Measurements from ENCODE around the gene METTL16. TPM values are rescaled to one million over a fixed set of nuclear protein-coding genes. Genes with fewer than 3 reads are reported as not detected.

METTL16 gene
- total and polyA plus RNA-seq, 2 experiments from 2014 or later = 40.1 to 80.8 TPM

GRCh38 chr17:2511138-2511461 is 588 bp downstream of the METTL16 start:
- Histone ChIP-seq H3K27ac (ENCODE audit: low read depth) (peak overlapping the region; percentile 92), H3K4me2 (peak overlapping the region; percentile 93), H3K36me3 (ENCODE audit: insufficient read depth) (no peaks in the 10 kb centered on the region), H3K4me1 (ENCODE audit: insufficient read depth) (peaks cover 7% of the 10 kb centered on the region; the same call in 1 of the 2 replicates), H3K79me2 (replicated peaks; ENCODE audit: insufficient read depth) (peaks cover 42% of the 10 kb centered on the region), H3K9me2 (ENCODE audit: insufficient read depth) (no peaks in the 10 kb centered on the region), H3K27me3 (ENCODE audit: insufficient read depth) (no peaks in the 10 kb centered on the region), H3F3A (replicated peaks; ENCODE audit: low read depth) (peaks cover 5% of the 10 kb centered on the region; the same call in 1 of the 2 replicates), H4K20me1 (replicated peaks; ENCODE audit: insufficient read depth) (0 out of 2 replicates have a peak, but pooled peaks cover 6% of the 10 kb centered on the region), H3K4me3 (peak overlapping the region; percentile 73), H2AFZ (peak overlapping the region; percentile 48; the same call in 1 of the 2 replicates)
- H3K36me3 Mint-ChIP-seq (ENCODE audit: low read depth) = peaks cover 22% of the 10 kb centered on the region
- no peak for ATAC-seq
- peaks cover 6% of the 10 kb centered on the region; the same call in 2 of the 3 replicates for H3K4me1 Mint-ChIP-seq
- peaks cover 16% of the 10 kb centered on the region for H3K9me3 Mint-ChIP-seq
- H3K27me3 Mint-ChIP-seq (ENCODE audit: insufficient read depth, low read depth, poor library complexity) = peaks cover 2% of the 10 kb centered on the region
- no peak overlapping the region for H3K27ac Mint-ChIP-seq
- TF ChIP-seq POLR2AphosphoS5 (IDR thresholded peaks at IDR 0.05; ENCODE audit: low read depth) = no peak
- no peak for TF ChIP-seq NANOG (IDR thresholded peaks at IDR 0.05; ENCODE audit: borderline replicate concordance)
- TF ChIP-seq, protein P1, sequence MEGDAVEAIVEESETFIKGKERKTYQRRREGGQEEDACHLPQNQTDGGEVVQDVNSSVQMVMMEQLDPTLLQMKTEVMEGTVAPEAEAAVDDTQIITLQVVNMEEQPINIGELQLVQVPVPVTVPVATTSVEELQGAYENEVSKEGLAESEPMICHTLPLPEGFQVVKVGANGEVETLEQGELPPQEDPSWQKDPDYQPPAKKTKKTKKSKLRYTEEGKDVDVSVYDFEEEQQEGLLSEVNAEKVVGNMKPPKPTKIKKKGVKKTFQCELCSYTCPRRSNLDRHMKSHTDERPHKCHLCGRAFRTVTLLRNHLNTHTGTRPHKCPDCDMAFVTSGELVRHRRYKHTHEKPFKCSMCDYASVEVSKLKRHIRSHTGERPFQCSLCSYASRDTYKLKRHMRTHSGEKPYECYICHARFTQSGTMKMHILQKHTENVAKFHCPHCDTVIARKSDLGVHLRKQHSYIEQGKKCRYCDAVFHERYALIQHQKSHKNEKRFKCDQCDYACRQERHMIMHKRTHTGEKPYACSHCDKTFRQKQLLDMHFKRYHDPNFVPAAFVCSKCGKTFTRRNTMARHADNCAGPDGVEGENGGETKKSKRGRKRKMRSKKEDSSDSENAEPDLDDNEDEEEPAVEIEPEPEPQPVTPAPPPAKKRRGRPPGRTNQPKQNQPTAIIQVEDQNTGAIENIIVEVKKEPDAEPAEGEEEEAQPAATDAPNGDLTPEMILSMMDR (conservative IDR thresholded peaks at IDR 0.05; ENCODE audit: low read depth in 2 of 2) = no peak
- no peak for TF ChIP-seq STAT1 (IDR thresholded peaks at IDR 0.05; ENCODE audit: unreplicated experiment)
- TF ChIP-seq, protein P2, sequence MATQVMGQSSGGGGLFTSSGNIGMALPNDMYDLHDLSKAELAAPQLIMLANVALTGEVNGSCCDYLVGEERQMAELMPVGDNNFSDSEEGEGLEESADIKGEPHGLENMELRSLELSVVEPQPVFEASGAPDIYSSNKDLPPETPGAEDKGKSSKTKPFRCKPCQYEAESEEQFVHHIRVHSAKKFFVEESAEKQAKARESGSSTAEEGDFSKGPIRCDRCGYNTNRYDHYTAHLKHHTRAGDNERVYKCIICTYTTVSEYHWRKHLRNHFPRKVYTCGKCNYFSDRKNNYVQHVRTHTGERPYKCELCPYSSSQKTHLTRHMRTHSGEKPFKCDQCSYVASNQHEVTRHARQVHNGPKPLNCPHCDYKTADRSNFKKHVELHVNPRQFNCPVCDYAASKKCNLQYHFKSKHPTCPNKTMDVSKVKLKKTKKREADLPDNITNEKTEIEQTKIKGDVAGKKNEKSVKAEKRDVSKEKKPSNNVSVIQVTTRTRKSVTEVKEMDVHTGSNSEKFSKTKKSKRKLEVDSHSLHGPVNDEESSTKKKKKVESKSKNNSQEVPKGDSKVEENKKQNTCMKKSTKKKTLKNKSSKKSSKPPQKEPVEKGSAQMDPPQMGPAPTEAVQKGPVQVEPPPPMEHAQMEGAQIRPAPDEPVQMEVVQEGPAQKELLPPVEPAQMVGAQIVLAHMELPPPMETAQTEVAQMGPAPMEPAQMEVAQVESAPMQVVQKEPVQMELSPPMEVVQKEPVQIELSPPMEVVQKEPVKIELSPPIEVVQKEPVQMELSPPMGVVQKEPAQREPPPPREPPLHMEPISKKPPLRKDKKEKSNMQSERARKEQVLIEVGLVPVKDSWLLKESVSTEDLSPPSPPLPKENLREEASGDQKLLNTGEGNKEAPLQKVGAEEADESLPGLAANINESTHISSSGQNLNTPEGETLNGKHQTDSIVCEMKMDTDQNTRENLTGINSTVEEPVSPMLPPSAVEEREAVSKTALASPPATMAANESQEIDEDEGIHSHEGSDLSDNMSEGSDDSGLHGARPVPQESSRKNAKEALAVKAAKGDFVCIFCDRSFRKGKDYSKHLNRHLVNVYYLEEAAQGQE (IDR thresholded peaks at IDR 0.05; ENCODE audit: unreplicated experiment) = no peak
- no peak for TF ChIP-seq JUNB (IDR thresholded peaks at IDR 0.05; ENCODE audit: unreplicated experiment)
- TF ChIP-seq ZNF462 (CRISPR knock-in tag; IDR thresholded peaks at IDR 0.05) = no peak
- no peak for TF ChIP-seq ZNF331 (CRISPR knock-in tag; IDR thresholded peaks at IDR 0.05; ENCODE audit: low read depth)
- TF ChIP-seq EZH2phosphoT487 (IDR thresholded peaks at IDR 0.05; ENCODE audit: unreplicated experiment) = no peak
- TF ChIP-seq CREB1 (CRISPR knock-in tag; IDR thresholded peaks at IDR 0.05; ENCODE audit: low read depth) = no peak
- TF ChIP-seq ZNF114 (CRISPR knock-in tag; IDR thresholded peaks at IDR 0.05) = no peak
- TF ChIP-seq, protein P3, sequence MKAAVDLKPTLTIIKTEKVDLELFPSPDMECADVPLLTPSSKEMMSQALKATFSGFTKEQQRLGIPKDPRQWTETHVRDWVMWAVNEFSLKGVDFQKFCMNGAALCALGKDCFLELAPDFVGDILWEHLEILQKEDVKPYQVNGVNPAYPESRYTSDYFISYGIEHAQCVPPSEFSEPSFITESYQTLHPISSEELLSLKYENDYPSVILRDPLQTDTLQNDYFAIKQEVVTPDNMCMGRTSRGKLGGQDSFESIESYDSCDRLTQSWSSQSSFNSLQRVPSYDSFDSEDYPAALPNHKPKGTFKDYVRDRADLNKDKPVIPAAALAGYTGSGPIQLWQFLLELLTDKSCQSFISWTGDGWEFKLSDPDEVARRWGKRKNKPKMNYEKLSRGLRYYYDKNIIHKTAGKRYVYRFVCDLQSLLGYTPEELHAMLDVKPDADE (IDR thresholded peaks at IDR 0.05) = no peak
- TF ChIP-seq EZH2 (IDR thresholded peaks at IDR 0.05; ENCODE audit: low read depth, unreplicated experiment) = no peak
- DNase-seq (ENCODE audit: low spot score) = no peak
- H3K4me3 Mint-ChIP-seq = no peak overlapping the region

All from GM23338 (cell line).